EL (cell line): Measurements from ENCODE around the gene SOX6.

ENCODE experiments used
- DNase-seq: peaks from one replicate; pipeline ENCODE4 v3.0.0-alpha.2; 2016

SOX6 gene

GRCh38 chr11:16312233-16312765 is 44.0 kb downstream of the SOX6 start:
- no peak for DNase-seq

GRCh38 chr11:16311831-16312230 is 44.5 kb downstream of the SOX6 start:
- DNase-seq: no peak

GRCh38 chr11:16310943-16311342 is 45.4 kb downstream of the SOX6 start:
- DNase-seq: no peak

- DNase-seq: no peak
Observed at GRCh38 chr11:16309226-16309625, 47.1 kb downstream of the SOX6 start.

GRCh38 chr11:16301462-16301861 is 54.9 kb downstream of the SOX6 start:
- DNase-seq: no peak

GRCh38 chr11:16299884-16300782 is 56.2 kb downstream of the SOX6 start:
- DNase-seq: no peak

GRCh38 chr11:16299390-16299789 is 57.0 kb downstream of the SOX6 start:
- DNase-seq: no peak

- no peak for DNase-seq
Observed at GRCh38 chr11:16297332-16297731, 59.0 kb downstream of the SOX6 start.

- no peak for DNase-seq
Observed at GRCh38 chr11:16296273-16296672, 60.1 kb downstream of the SOX6 start.

GRCh38 chr11:16295592-16295991 is 60.8 kb downstream of the SOX6 start:
- DNase-seq: no peak

- DNase-seq: peak; percentile 8
Observed at GRCh38 chr11:16293204-16293681, 63.1 kb downstream of the SOX6 start.

GRCh38 chr11:16292167-16292859 is 64.0 kb downstream of the SOX6 start:
- DNase-seq: no peak

GRCh38 chr11:16291729-16292128 is 64.6 kb downstream of the SOX6 start:
- no peak for DNase-seq

GRCh38 chr11:16289541-16289940 is 66.8 kb downstream of the SOX6 start:
- no peak for DNase-seq

- no peak for DNase-seq
Observed at GRCh38 chr11:16287630-16288280, 68.6 kb downstream of the SOX6 start.

GRCh38 chr11:16286095-16286494 is 70.3 kb downstream of the SOX6 start:
- peak; percentile 5 for DNase-seq

- no peak for DNase-seq
Observed at GRCh38 chr11:16280256-16280682, 76.1 kb downstream of the SOX6 start.

GRCh38 chr11:16279524-16279923 is 76.8 kb downstream of the SOX6 start:
- no peak for DNase-seq

- no peak for DNase-seq
Observed at GRCh38 chr11:16278979-16279378, 77.4 kb downstream of the SOX6 start.

GRCh38 chr11:16278273-16278672 is 78.1 kb downstream of the SOX6 start:
- no peak for DNase-seq

- no peak for DNase-seq
Observed at GRCh38 chr11:16276251-16276650, 80.1 kb downstream of the SOX6 start.

- DNase-seq: no peak
Observed at GRCh38 chr11:16271258-16271657, 85.1 kb downstream of the SOX6 start.

GRCh38 chr11:16266021-16266420 is 90.3 kb downstream of the SOX6 start:
- DNase-seq: no peak
